NCI-H526 (cell line): ENCODE results near the gene COG2.
"Not testable (repeated sequence)": the region's sequence is repeated elsewhere in the genome, so short reads cannot be mapped to it uniquely, and the experiment has no call there.

Experiments
- DNase-seq, 2 experiments: peaks; one replicate each; lab custom pipeline; 2025; lab: John Stamatoyannopoulos, UW

Gene COG2

GRCh38 chr1:230624097-230624713 is 18.1 kb upstream of the COG2 start:
- no peak for DNase-seq

GRCh38 chr1:230626232-230626631 is 16.0 kb upstream of the COG2 start:
- DNase-seq = no peak

DNA sequence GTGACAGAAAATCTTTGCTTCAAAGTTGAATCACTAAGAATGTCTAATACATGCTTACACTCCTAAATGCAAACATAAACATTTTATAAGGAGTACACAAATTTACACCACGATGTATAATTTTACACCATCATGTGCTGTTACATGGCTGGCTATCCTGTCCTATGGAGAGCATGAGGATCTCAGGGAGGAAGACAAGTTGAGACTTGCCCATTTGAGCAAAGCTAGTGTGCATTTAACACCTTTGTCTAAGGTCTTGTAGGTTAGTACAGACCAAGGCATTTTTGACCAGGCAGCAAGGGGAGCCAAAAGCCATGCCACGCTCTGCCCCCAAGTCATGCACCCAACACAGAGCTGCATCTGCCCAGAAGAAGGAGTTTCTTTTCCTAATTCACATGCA is 14.5 kb upstream of the COG2 start:
- no peak for DNase-seq

GRCh38 chr1:230629511-230629910 is 12.8 kb upstream of the COG2 start:
- DNase-seq = no peak

- no peak for DNase-seq
Observed at GRCh38 chr1:230631477-230631876, 10.8 kb upstream of the COG2 start.

DNA sequence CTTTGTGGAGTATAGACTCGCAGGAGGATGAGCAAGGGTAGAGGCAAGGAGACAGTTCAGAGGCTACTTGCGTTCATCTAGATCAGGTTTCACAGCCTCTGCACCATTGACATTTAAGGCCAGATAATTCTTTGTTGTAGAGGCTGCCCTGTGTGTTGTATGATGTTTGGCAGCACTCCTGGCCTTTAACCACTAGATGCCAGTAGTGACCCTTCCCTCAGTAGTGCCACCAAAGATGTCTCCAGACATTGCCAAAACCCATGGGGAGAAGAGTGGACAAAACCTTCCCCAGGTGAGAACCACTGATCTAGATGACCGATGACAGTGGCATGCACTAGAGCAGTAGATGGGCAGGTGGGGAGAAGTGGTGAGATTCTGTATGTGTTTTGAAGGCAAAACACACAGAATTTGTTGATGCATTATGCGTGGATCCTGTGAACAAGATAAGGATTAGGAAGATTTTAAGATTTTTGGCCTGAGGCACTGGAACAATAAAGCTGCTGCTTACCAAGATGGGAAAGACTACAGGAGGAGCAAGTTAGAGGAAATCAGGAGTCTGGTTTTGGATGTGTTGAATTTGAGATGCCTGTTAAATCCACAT is 9.9 kb upstream of the COG2 start:
- DNase-seq = peak; percentile 24 to 47

- no peak for DNase-seq
Observed at GRCh38 chr1:230633469-230633868, 8.8 kb upstream of the COG2 start.

DNA sequence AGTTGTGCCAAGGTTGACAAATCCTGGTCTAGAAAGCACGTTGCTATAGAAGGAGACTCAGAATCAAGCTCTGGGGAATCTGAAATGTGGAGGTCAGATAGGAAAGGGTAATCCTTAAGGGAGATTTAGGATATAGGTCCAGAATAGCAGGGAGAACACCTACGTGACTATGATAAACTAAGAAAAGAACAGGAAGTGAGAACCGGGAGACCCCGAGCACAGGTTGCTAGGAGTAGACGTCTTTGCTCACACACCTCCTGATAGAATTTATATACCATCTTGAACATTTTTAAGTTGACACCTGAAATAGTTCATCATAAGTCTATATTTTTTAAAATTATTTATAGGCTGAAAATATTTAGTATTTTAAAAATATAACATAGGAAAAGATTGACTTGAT is 7.9 kb upstream of the COG2 start:
- no peak for DNase-seq

DNA sequence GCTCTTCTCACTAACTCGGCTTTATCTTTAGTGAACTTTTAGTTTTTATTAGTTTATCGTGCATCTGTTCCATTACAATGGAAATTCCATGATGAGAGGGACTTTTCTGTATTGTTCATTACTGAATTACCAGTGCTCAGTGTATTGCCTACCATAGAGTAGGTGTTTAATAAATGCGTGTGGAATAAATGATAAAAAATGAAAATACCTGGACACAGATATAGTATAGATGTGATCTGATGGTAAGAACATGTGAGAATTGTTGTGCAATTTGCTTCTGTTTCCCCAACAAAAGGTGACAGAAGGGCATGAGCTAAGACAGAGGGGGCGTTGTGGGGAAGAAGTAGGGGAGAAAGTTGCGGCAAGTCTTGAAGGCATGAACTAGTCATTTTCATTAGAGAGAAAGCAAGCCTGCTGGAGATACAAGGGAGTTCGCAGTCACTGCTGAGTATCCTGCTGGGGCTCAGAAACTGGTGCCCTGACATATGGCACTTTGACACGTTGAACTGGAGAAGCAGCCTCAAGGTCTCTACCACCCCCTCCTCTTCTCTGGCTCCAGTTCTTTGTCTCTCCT is 5.6 kb upstream of the COG2 start:
- no peak for DNase-seq

- no peak for DNase-seq
Observed at GRCh38 chr1:230639714-230640209, 2.5 kb upstream of the COG2 start.

DNA sequence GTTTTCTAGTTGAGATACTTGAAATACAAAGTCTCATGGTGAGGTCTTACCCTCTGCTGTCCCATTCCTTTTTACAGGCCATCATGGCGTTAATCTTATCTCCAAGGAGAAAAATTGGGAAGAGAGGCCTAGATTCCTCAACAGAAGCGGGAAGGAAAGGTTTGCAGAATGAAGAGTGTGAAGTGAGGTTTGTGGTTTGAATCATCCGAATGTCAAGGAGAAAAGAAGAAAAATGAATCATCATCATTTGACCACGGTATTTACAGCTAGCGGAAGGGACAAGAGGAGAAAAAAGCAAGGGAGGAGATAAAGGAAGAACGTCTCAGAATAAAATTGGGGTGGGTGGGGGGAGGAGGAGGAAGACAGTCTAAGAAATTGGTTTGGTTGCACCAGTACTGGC is 935 bp upstream of the COG2 start:
- DNase-seq = no peak

- DNase-seq = peak in 1 of 2 experiments; percentile 68
Observed at GRCh38 chr1:230641900-230642262, 400 bp upstream of the COG2 start.

GRCh38 chr1:230643908-230644307 is 1.6 kb downstream of the COG2 start:
- no peak for DNase-seq

- no peak for DNase-seq
Observed at GRCh38 chr1:230646710-230647302, 4.5 kb downstream of the COG2 start.

DNA sequence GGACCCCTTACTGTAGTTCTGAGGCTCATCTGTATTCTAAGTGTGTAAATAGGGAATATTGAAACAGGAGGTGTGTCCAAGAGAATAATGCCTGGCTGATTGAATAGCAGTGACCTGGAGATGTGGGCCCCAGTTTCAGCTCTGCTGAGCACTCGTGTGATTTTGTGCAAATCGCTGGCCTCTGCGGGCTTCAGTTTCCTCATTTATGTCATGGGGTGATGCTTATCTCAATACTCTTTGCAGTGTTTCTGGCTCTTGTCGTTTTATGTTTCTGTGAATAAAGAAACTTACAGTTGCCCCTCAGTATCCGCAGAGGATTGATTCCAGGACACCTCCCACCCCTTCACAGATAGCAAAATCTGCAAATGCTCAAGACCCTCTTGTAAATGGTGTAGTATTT is 5.0 kb downstream of the COG2 start:
- DNase-seq = no peak

GRCh38 chr1:230648114-230648513 is 5.8 kb downstream of the COG2 start:
- no peak for DNase-seq

DNA sequence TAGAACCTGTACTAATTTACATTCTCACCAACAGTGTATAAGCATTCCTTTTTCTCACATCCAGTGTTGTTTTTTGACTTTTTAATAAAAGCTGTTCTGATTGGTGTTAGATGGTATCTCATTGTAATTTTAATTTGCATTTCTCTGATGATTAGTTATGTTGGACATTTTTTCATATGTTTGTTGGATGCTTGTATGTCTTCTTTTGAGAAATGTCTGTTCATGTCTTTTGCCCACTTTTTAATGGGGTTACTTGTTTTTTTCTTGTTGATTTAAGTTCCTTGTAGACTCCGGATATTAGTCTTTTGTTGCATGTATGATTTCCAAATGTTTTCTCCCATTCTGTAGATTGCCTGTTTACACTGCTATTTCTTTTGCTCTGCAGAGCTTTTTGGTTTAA is 8.0 kb downstream of the COG2 start:
- no peak for DNase-seq

DNA sequence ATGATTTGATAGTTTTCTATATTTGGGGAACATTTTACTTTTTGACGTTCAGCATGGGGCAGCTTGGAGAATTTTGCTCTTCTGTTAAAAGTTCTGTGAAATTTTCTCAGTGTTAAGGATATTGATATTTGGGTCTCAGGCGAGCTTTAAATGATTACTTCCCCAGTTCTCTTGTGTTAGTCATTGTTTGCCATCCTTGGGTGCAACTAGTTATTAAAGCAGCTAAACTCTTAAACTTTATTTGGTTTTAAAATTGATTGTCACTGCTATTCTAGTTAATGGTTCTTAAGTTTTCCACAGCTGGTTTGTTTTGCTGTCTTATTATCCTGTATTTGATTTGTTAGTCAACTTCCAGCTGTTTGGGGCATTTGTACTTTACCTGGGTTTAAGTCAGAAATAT is 9.0 kb downstream of the COG2 start:
- DNase-seq = no peak

DNA sequence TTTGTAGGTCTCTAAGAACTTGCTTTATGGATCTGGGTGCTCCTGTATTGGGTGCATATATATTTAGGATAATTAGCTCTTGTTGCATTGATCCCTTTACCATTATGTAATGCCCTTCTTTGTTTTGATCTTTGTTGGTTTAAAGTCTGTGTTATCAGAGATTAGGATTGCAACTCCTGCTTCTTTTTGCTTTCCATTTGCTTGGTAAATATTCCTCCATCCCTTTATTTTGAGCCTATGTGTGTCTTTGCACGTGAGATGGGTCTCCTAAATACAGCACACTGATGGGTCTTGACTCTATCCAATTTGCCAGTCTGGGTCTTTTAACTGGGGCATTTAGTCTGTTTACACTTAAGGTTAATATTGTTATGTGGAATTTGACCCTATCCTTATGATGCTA is 14.4 kb downstream of the COG2 start:
- not testable (repeated sequence) for DNase-seq

- DNase-seq = not testable (repeated sequence)
Observed at GRCh38 chr1:230658103-230658502, 15.8 kb downstream of the COG2 start.

GRCh38 chr1:230658691-230659090 is 16.4 kb downstream of the COG2 start:
- no peak for DNase-seq

DNA sequence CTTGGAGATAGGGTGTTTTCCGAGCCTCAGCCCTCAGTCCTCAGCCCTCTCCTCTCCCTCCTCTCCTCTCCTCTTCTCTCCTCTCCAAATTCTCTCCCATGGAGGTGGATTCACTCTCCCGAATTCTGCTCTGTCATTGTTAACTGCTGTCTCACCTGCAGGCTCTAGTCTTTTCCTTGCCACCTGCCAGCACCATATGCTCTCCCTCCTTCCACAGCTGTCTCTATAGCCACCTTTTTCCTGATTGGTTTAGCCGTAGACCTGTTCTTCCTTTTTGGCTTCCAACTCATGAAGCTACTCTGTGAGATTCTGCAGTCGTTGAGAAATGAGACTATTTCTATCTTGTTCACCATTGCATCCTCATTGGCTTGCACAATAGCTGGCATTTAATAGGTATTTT is 19.7 kb downstream of the COG2 start:
- no peak for DNase-seq

- no peak for DNase-seq
Observed at GRCh38 chr1:230668227-230668626, 25.9 kb downstream of the COG2 start.
